ENCODE results near the gene GPATCH2L.

GPATCH2L gene

DNA sequence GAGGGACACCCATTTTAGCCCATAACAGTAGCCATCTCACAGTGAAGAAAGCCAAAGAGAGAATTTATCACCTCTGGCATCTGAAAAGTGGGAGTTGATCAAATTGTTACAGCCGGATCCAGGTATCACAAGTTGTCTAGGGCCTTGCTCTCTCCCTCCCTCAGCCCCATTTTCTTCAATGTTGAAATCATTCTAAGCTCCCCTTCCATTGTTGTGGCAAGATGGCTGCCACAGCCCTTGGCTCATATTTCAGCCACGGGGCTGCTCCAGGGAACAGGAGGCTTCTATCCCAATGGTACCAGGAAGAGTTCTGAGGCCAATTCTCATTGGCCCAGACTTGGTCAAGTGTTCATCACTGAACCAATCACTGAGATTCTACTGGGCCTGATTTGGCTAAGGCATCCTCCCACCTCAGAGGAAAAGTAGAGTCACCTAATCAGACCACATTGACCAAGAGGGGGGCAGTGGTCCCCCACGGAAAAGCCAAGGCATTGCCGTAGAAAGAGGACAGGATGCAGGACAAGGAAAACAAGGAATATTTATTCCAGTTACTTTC is 106.2 kb downstream of the GPATCH2L start:
- DNase-seq: no peak

DNA sequence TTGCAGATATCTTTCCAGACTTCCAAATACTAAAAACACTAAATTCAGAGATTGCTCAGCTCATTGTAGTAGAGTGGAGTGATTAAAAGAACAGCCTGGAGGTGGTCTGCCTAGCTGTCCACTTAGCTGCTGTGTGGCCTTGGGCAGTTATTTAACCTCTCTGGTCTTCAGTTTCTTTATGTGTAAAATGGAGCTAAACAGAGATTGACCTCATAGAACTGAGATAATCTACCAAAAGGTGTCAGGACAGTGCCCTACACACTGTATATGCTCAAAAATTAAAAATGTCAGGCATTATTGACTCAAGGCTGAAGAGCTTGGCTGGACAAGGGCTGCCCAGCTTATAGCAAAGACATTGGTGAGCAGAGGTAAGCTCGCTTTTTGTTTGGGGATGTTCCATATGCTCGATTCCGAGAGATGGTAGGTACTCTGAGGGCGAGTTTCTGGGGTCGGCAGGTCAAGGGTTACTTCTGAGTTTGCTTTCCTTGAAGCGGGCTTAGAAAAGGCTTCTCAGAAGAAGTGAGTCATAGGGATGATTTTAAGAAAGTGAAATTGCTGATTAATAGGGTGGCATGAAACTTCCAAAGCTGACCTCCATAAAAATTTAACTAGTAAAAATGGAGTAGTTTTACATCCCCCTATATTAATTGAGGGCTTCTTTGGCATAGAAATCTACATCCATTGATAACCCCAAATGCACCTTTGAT is 107.5 kb downstream of the GPATCH2L start:
- no peak for DNase-seq

DNA sequence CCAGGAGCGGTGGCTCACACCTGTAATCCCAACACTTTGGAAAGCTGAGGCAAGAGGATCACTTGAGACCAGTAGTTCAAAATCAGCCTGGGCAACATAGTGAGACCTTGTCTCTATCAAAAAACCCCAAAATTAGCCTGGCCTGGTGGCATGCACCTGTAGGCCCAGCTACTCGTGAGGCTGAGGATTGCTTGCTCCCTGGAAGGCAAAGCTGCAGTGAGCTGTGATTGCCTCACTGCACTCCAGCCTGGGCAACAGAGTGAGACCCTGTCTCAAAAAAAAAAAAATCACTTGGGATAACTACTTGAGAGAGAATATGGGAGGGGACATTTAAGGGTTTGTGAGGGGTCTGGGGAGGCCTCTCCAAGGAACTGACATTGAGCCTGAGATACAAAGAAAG is 109.0 kb downstream of the GPATCH2L start:
- no peak for DNase-seq

DNA sequence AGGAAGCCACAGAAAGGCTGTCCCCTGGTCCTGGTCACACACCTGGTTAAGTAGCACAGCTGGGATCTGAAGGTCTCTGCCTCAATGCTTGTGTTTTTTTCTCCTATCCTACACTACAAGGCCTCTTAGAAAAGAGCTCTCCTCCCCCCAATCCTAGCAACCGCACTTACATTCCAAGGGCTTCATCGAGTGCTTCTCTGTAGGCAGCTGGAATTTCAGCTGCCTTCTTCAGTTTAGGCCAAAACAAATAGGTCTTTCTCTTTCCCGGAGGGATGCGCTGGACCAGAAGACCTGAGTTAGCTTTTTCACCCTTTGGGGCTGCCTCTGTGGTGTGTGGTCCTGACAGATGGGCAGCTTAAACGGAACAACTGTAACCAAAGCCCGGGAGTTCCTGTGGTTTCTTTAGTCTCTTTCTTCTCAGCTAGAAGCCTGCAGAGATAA is 109.7 kb downstream of the GPATCH2L start:
- no peak for DNase-seq

DNA sequence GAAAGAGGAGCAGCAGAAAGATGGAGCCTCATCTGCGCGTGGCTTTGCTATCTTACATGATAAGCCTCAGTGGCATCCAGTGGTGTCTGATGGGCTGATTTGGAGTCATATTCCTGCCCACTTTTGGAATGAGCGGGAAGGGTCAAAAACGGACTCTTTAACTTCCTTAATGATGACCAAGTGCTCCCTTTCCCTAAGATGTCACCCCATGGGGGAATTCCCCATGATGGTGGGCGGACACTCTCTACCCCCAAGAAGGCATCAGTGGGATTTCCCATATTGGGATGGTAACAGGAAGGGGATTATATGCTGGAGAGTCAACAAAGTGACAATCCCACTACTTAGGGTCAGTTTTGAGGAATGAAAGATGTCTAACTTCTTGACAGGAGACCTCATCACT is 110.9 kb downstream of the GPATCH2L start:
- DNase-seq: no peak

Data from activated naive CD4-positive, alpha-beta T cell treated with anti-CD3 and anti-CD28 coated beads, Interleukin-2, amount 50 U/mL, for 16 hours (primary cell).